ENCODE data around the gene ZNF518A. TPM values are rescaled to one million over a fixed set of nuclear protein-coding genes. Genes with fewer than 3 reads are reported as not detected.

The ZNF518A gene
- total and polyA plus RNA-seq, 2 of the 13 experiments (the other 11 are each of a cell fraction or from before 2014, with no cell fraction given): 21.7 to 37.1 TPM

DNA sequence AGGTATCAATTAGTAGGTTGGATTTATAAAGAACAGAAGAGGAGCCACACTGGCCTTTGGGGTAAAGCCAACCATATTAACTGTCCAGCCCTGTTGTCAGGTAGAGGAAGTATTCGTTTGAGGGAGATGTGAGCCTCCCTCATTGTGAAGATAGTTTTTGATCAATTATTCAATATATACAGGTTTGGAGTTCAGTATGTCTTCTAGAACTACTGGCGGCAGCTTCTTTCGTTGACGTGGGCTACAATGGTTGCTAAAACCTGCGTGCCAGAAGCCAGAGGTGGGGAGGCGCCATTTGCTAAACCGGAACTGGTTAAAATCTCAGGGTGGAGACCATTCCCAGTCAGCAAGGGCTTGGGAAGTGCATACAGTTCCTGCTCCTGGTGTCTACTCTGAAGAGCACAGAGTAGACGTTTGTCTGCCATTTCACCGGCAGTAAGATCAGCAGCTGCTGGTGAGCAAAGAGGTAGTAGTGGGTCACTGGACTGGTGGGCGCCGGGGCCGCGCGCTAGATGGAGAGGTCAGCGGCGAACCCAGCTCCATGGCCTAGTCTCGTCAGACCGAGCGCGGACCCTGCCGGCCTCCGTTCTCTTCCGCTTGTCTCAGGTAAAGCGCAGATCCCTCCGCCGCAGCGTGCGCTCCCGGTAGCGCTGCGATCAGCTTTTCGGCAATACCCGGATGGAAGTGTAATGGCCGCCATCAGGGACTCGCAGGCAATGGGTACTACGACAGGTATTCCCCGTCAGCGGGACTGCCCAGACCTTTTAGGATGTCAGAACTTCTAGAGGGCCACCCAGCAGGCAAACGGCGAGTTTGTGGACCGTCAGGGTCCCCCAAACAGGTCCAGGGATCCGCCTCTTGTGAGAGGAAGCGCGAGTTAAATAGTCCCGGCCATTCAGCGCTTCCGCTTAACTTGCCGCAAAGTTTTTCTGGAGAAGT lies at the start of gene ZNF518A (continued):
- 0 out of 2 replicates have a peak, but pooled peaks have one; percentile 37 for TF ChIP-seq KIAA2018 (CRISPR knock-in tag; IDR thresholded peaks at IDR 0.05; ENCODE audit: borderline replicate concordance)
- peak; percentile 42; the same call in 1 of the 2 replicates for TF ChIP-seq ZNF292 (CRISPR knock-in tag; IDR thresholded peaks at IDR 0.05; ENCODE audit: borderline replicate concordance, low read depth)
